Measurements from ENCODE around the gene CAPZB. TPM values are rescaled to one million over a fixed set of nuclear protein-coding genes. Genes with fewer than 3 reads are reported as not detected.

The CAPZB gene
- total and polyA plus RNA-seq, 2 of the 4 experiments (the other 2 are of a cell fraction): 216 to 304 TPM

- CTCF ChIA-PET: interaction anchor here (0.6 to 1.5 kb wide), 10 partner anchors 11 to 260 kb away, joined by 3 to 7 read pairs (median 3); no protein-coding TSS in a partner anchor
- H4K8ac ChIP-seq (ENCODE audit: low read depth in 2 of 2, low read length in 2 of 2): peak overlapping the region; percentile 50; a peak in 2 of 4 replicates
- dilution Hi-C loops (cut with HindIII; ENCODE audit: low sequenced_read_pairs, unreplicated experiment): no loop called here
- H4K5ac ChIP-seq (ENCODE audit: low read depth, low read length): peak overlapping the region; percentile 74
- H3K4me1 ChIP-seq (ENCODE audit: control insufficient read depth, insufficient read depth, low read length): peaks cover 24% of the 10 kb centered on the region
- peak; percentile 69 for ATAC-seq (ENCODE audit: low read depth)
- peak overlapping the region; percentile 90 for H3K23ac ChIP-seq (ENCODE audit: low read depth, low read length)
- DNase-seq: peak; percentile 80
- no TSS peak for BruUV-seq (replicated peaks)
- peak overlapping the region; percentile 51 for H2BK5ac ChIP-seq (ENCODE audit: low read depth, low read length, poor library complexity, severe bottlenecking)
- H3K4me2 ChIP-seq (ENCODE audit: low read depth, low read length): peak overlapping the region; percentile 43
- peak overlapping the region; percentile 53; the same call in 1 of the 2 replicates for H2BK120ac ChIP-seq (ENCODE audit: low read depth, low read length)
- peaks cover 4% of the 10 kb centered on the region; the same call in 1 of the 2 replicates for H3K36me3 ChIP-seq (ENCODE audit: control insufficient read depth, insufficient read depth, low read length)
- peaks cover 51 to 100% of the 10 kb centered on the region in 2 experiments for H3K79me1 ChIP-seq (ENCODE audit: low read depth in 1 of 2, low read length in 2 of 2)
- H3K18ac ChIP-seq (ENCODE audit: low read depth, low read length): peak overlapping the region; percentile 85
- intact Hi-C loops (cut with micrococcal nuclease): loop anchor here (1.0 to 2.0 kb wide), 4 partner anchors 42 to 260 kb away; partner anchors contain the start of gene CAPZB
- peak overlapping the region; percentile 74 for H4K91ac ChIP-seq (ENCODE audit: insufficient read depth, low read depth, low read length)
- H3K4ac ChIP-seq (ENCODE audit: low read depth, low read length): peak overlapping the region; percentile 70
- H3K56ac ChIP-seq (ENCODE audit: extremely low read depth, insufficient read depth, low read length): peak overlapping the region; percentile 21; the same call in 1 of the 2 replicates
- WGBS, 2 experiments (ENCODE audit: extremely low coverage in 2 of 2, insufficient read length in 1 of 2): 15% methylated on average over 9 of the region's 17 CpGs; no CpG with 5 or more reads in 1 of the 2 experiments
- peak overlapping the region; percentile 24 for H2AFZ ChIP-seq (replicated peaks; ENCODE audit: low read length, poor library complexity)
- peak overlapping the region; percentile 94 for H3K27ac ChIP-seq (ENCODE audit: insufficient read depth, low read length)
- in situ Hi-C loops (cut with MboI; ENCODE audit: low sequenced_read_pairs): loop anchor here (5.0 kb wide), 1 partner anchor 261 kb away; no protein-coding TSS in a partner anchor
- H2BK15ac ChIP-seq (ENCODE audit: low read depth, low read length): no peak overlapping the region; the same call in 2 of the 3 replicates
- H3K9me1 ChIP-seq (ENCODE audit: insufficient read depth, low read length): peaks cover 39% of the 10 kb centered on the region
- H2BK20ac ChIP-seq (ENCODE audit: low read depth, low read length): peak overlapping the region; percentile 57; the same call in 1 of the 2 replicates
- POLR2A ChIA-PET (ENCODE audit: unreplicated experiment): no interaction called here
- peaks cover 96% of the 10 kb centered on the region for H4K20me1 ChIP-seq (ENCODE audit: insufficient read depth, low read length)
- H3K27me3 ChIP-seq (ENCODE audit: control insufficient read depth, insufficient read depth, low read length): no peaks in the 10 kb centered on the region
- H2AK9ac ChIP-seq (replicated peaks; ENCODE audit: low read depth, low read length, poor library complexity): no peak overlapping the region
- H3K9me3 ChIP-seq (ENCODE audit: control insufficient read depth, insufficient read depth, low read length): no peaks in the 10 kb centered on the region
- peak overlapping the region; percentile 65 for H3K9ac ChIP-seq (ENCODE audit: low read depth, low read length)
- no peak overlapping the region for H3K4me3 ChIP-seq (ENCODE audit: insufficient read depth, low read depth, low read length)
- H3K14ac ChIP-seq (replicated peaks; ENCODE audit: low read depth, low read length): peak overlapping the region; percentile 83
- peak overlapping the region; percentile 73; the same call in 1 of the 2 replicates for H2AK5ac ChIP-seq (ENCODE audit: low read depth, low read length)
- no peak for TF ChIP-seq USF2 (IDR thresholded peaks at IDR 0.05; ENCODE audit: low read depth, low read length)
- 0 out of 2 replicates have a peak, but pooled peaks have one; percentile 32 for TF ChIP-seq MXI1 (IDR thresholded peaks at IDR 0.05; ENCODE audit: borderline replicate concordance, low read depth, low read length)
- no peak for TF ChIP-seq NFE2L2 (IDR thresholded peaks at IDR 0.05; ENCODE audit: low read depth, low read length)
- no peak for TF ChIP-seq FOS (IDR thresholded peaks at IDR 0.05; ENCODE audit: low read depth, low read length)
- TF ChIP-seq RAD21 (IDR thresholded peaks at IDR 0.05; ENCODE audit: low read length): peak; percentile 74
- no peak for TF ChIP-seq RFX5 (IDR thresholded peaks at IDR 0.05; ENCODE audit: low read depth, low read length)
- no peak for TF ChIP-seq CHD1 (IDR thresholded peaks at IDR 0.05; ENCODE audit: low read depth, low read length)
- no peak for TF ChIP-seq POLR2A (IDR thresholded peaks at IDR 0.05; ENCODE audit: low read depth, low read length)
- TF ChIP-seq CEBPB (IDR thresholded peaks at IDR 0.05; ENCODE audit: low read depth, low read length): no peak
- no peak for TF ChIP-seq MAZ (IDR thresholded peaks at IDR 0.05; ENCODE audit: borderline replicate concordance, low read depth, low read length)
- no peak for TF ChIP-seq MAFK (IDR thresholded peaks at IDR 0.05; ENCODE audit: low read depth, low read length)
- peak; percentile 87 for TF ChIP-seq CTCF (conservative IDR thresholded peaks at IDR 0.05; ENCODE audit: low read depth, low read length)
- peak; percentile 89 for TF ChIP-seq SMC3 (IDR thresholded peaks at IDR 0.05; ENCODE audit: low read depth, low read length)
- no peak for TF ChIP-seq RCOR1 (IDR thresholded peaks at IDR 0.05; ENCODE audit: insufficient replicate concordance, low read length)
- TF ChIP-seq BHLHE40 (IDR thresholded peaks at IDR 0.05; ENCODE audit: low read depth, low read length): no peak
These were observed 94.3 kb downstream of the CAPZB start for GRCh38 chr1:19390901-19391595.
